Activated naive CD4-positive, alpha-beta T cell (primary cell): ENCODE results near the gene OR13J1.

Source experiments
- DNase-seq, 4 experiments: peaks; one replicate each; lab custom pipeline; 2025; lab: John Stamatoyannopoulos, UW

OR13J1 gene

GRCh38 chr9:35858458-35858857, 11.7 kb downstream of the OR13J1 start:
- no peak for DNase-seq

GRCh38 chr9:35856882-35857281, 13.3 kb downstream of the OR13J1 start:
- DNase-seq, result no peak

- no peak for DNase-seq
Observed at GRCh38 chr9:35856206-35856605, 14.0 kb downstream of the OR13J1 start.

GRCh38 chr9:35854091-35854762, 16.0 kb downstream of the OR13J1 start:
- no peak for DNase-seq

GRCh38 chr9:35852876-35853865, 17.0 kb downstream of the OR13J1 start:
- DNase-seq, result no peak

GRCh38 chr9:35852267-35852815, 17.9 kb downstream of the OR13J1 start:
- DNase-seq, result no peak

GRCh38 chr9:35847792-35848572, 22.2 kb downstream of the OR13J1 start:
- DNase-seq, result no peak

- DNase-seq, result no peak
Observed at GRCh38 chr9:35845824-35846771, 24.1 kb downstream of the OR13J1 start.

GRCh38 chr9:35844628-35845270, 25.5 kb downstream of the OR13J1 start:
- no peak for DNase-seq

- no peak for DNase-seq
Observed at GRCh38 chr9:35842795-35843194, 27.4 kb downstream of the OR13J1 start.

- no peak for DNase-seq
Observed at GRCh38 chr9:35842020-35842745, 28.0 kb downstream of the OR13J1 start.

- DNase-seq, result no peak
Observed at GRCh38 chr9:35841645-35841900, 28.6 kb downstream of the OR13J1 start.

- DNase-seq, result no peak
Observed at GRCh38 chr9:35840881-35841644, 29.1 kb downstream of the OR13J1 start.

- no peak for DNase-seq
Observed at GRCh38 chr9:35839926-35840325, 30.3 kb downstream of the OR13J1 start.

- no peak for DNase-seq
Observed at GRCh38 chr9:35836595-35836994, 33.6 kb downstream of the OR13J1 start.

- no peak for DNase-seq
Observed at GRCh38 chr9:35835766-35836165, 34.4 kb downstream of the OR13J1 start.

GRCh38 chr9:35835216-35835632, 35.0 kb downstream of the OR13J1 start:
- no peak for DNase-seq

- no peak for DNase-seq
Observed at GRCh38 chr9:35834260-35835215, 35.7 kb downstream of the OR13J1 start.
